Activated T-cell treated with anti-CD3 and anti-CD28 coated beads, Interleukin-2, amount 50 U/mL, for 48 hours (primary cell): Measurements from ENCODE around the gene TWF2.
A peak's percentile ranks its signal among the peaks of the same experiment; 100 is the strongest.

ENCODE experiments used
- DNase-seq, 2 experiments: peaks; one replicate each; pipeline ENCODE4 v3.0.0-alpha.2; 2020

Gene TWF2

DNA sequence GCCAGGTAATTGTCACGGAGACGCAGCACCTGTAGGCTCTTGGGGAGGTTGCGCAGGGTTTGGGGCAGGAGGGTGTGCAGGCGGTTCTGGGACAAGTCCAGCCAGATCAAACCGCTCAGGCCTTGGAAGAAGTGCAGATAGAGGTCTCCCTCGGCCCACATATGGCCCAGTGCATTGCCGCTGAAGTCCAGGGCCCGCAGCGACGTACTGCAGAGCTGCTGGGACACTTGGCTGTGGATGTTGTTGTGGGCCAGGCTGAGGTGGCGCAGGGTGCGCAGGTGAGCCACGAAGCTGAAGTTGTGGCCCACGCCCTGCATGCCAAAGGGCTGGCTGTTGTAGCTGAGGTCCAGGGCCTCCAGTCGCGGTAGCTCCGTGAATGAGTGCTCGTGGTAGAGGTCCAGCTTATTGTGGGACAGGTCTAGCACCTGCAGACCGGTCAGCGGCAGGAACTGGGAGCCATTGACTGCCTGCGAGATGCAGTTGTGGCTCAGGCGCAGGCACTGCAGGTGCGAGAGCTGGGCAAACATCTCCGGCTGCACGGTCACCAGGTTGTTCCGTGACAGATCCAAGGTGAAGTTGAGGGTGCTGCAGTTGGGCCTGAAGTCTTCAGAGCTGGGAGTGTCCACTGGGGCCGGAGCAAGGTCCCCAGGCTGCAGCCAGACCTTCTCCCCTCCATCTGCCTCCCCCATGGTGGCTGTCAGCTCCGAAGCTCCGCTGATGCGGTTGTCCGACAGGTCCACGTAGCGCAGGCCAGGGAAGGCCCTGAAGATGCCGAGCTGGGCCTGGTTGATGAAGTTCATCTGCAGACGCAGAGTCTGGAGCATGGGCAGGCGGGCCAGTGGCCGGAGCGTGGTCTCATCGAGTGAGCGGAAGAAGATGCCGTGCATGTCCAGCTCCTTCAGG, 16.4 kb downstream of the TWF2 start:
- peak in 1 of 2 experiments; percentile 17 for DNase-seq

- DNase-seq, result peak in 1 of 2 experiments; percentile 69
Measured at GRCh38 chr3:52221563-52222318, 17.2 kb downstream of the TWF2 start.

- DNase-seq, result no peak
Measured at GRCh38 chr3:52221141-52221562, 17.8 kb downstream of the TWF2 start.

GRCh38 chr3:52220380-52221026, 18.5 kb downstream of the TWF2 start:
- peak; percentile 95 to 96 for DNase-seq

- DNase-seq, result no peak
Measured at GRCh38 chr3:52218937-52219650, 19.9 kb downstream of the TWF2 start.

- peak in 1 of 2 experiments; percentile 56 for DNase-seq
Measured at GRCh38 chr3:52218454-52218853, 20.5 kb downstream of the TWF2 start.

DNA sequence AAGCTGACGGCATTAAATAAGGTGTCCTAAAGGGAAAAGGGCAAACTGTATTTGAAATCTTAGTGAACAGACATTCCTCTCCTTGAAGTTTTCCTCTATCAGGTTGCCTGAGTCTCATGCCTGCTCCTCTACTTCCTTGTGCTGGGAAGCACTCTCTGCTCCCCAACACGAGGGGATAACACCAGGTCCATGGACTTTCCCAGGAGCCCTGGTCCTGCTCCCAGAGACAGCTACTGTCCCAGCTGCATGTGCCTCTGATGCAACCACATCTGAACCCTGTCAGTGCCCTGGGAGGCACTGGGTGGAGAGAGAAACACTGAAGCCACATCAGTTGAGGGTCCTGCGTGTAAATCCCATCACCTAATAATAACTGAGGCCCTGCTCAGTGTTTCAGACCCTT, 20.9 kb downstream of the TWF2 start:
- no peak for DNase-seq

DNA sequence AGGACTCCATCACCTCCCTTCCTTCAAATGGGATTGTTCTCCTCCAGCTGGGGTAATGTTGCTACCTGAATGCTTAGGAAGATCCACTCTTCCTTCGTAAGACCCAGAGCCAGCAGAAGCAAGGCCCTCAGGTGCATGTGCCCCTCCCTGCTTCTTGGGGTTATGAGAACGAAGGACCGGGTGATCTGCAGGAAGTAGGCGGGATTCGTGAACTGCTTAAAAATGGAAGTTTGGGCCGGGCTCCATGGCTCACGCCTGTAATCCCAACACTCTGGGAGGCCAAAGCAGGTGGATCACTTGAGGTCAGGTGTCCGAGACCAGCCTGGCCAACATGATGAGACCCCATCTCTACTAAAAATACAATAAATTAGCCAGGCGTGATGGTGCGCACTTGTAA, 21.6 kb downstream of the TWF2 start:
- DNase-seq, result no peak

GRCh38 chr3:52216585-52217408, 22.2 kb downstream of the TWF2 start:
- peak in 1 of 2 experiments; percentile 68 for DNase-seq

- no peak for DNase-seq
Measured at GRCh38 chr3:52215351-52215750, 23.6 kb downstream of the TWF2 start.

- no peak for DNase-seq
Measured at GRCh38 chr3:52213901-52214300, 25.1 kb downstream of the TWF2 start.

DNA sequence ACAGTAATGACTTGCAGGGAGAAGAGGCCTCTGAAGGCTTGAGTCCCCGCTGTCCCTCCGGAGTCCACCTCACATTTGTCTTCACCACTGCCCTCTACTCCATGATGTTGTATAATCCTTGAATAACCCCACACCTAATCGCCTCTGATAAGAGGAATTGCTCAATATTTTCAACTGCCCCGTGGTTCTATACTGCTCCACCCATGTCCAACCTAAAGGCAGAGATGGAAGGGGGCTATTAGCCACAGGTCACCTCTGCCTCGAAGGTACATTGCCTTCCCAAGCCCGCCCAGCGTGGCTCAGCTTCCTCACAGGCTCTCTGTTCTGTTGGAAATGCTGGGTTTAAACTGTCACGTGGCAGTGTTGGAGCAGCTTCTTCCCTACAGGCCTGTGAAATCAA, 26.0 kb downstream of the TWF2 start:
- no peak for DNase-seq

DNA sequence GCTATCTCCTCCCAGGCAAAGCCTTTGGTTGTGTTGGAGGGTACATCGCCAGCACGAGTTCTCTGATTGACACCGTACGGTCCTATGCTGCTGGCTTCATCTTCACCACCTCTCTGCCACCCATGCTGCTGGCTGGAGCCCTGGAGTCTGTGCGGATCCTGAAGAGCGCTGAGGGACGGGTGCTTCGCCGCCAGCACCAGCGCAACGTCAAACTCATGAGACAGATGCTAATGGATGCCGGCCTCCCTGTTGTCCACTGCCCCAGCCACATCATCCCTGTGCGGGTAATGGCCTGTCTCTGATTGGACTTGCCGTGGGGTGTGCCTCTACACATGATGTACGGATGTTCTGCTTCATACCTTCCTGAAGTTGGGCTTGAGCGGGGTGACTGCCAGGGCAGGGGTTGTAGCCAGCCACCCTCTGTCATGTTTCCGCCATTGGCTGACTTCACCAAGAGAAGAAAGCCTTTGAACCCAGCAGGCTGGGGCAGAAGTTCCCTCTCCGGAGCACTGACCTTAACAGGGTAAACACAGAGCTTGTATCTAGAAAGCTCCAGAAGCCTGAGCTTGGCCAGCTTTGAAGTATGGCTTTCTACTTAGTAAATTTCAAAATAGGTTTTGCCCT, 27.6 kb downstream of the TWF2 start:
- DNase-seq, result no peak

GRCh38 chr3:52210550-52211046, 28.4 kb downstream of the TWF2 start:
- DNase-seq, result no peak

DNA sequence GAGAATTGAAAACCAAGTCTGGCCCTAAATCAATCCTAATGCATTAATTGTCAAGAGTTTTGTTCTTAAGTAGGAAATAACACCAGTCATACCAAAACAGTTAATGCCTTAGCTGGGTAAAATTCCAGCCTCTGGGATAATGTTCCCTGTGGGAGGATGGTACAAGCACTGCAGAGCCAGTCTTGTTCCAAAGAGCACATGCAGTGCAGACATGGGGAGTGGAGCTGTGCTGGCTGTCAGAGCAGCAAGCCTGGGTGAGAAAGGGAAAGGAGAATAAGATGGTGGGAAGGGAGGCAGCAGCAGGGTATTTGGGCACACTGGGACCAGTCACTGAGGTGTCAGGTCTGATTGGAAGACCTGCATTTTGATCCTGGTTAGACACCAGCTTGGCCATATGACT, 28.9 kb downstream of the TWF2 start:
- no peak for DNase-seq

GRCh38 chr3:52208556-52208955, 30.4 kb downstream of the TWF2 start:
- no peak for DNase-seq

DNA sequence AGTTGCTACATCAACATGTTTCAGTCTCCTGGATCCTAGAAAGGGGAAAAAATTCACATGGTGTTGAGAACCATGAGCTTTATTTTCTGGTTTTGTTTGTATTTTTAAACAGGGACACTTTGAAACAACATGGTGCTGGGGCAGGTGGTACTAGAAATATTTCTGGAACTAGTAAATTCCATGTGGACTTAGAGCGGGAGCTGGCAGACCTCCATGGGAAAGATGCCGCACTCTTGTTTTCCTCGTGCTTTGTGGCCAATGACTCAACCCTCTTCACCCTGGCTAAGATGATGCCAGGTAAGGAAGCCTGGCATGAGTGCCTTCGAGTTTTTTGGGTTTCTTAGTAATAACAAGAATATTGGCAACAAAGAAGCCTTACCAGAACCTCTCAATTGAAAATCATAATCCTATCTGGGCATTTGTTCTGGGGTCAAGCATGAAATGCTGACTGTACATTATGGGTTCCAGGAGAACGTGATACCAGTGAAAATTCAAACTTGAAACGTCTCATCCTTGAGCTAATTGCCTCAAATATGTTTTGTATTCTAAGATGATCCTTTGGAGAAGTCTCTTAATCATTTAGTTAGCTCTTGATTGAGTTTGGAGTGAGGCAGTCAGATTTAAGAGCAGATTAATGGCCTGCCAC, 33.1 kb downstream of the TWF2 start:
- no peak for DNase-seq

GRCh38 chr3:52204337-52205073, 34.5 kb downstream of the TWF2 start:
- peak in 1 of 2 experiments; percentile 51 for DNase-seq

GRCh38 chr3:52203701-52204100, 35.3 kb downstream of the TWF2 start:
- DNase-seq, result no peak
